GM19467 (cell line): ENCODE measurements around the gene MALSU1.

ENCODE experiments used
- ATAC-seq: cut with Tn5 transposase; IDR thresholded peaks from one replicate; pipeline ENCODE4 v1.9.1; 2021; ENCODE audit warnings: mild to moderate bottlenecking, moderate library complexity; ENCODE audit not compliant: unreplicated experiment

The MALSU1 gene

GRCh38 chr7:23335136-23335535 lies 36.0 kb downstream of the MALSU1 start:
- no peak for ATAC-seq

- no peak for ATAC-seq
These were observed 36.5 kb downstream of the MALSU1 start for GRCh38 chr7:23335621-23336020.

GRCh38 chr7:23336086-23336485 lies 36.9 kb downstream of the MALSU1 start:
- no peak for ATAC-seq

- no peak for ATAC-seq
These were observed 37.7 kb downstream of the MALSU1 start for GRCh38 chr7:23336799-23337283.

- no peak for ATAC-seq
These were observed 38.2 kb downstream of the MALSU1 start for GRCh38 chr7:23337374-23337773.

- no peak for ATAC-seq
These were observed 39.3 kb downstream of the MALSU1 start for GRCh38 chr7:23338439-23338838.

- ATAC-seq: no peak
These were observed 39.7 kb downstream of the MALSU1 start for GRCh38 chr7:23338863-23339262.

- ATAC-seq: no peak
These were observed 42.9 kb downstream of the MALSU1 start for GRCh38 chr7:23341846-23342598.

- ATAC-seq: no peak
These were observed 44.0 kb downstream of the MALSU1 start for GRCh38 chr7:23343102-23343501.

- no peak for ATAC-seq
These were observed 44.8 kb downstream of the MALSU1 start for GRCh38 chr7:23343806-23344475.

- ATAC-seq: no peak
These were observed 46.5 kb downstream of the MALSU1 start for GRCh38 chr7:23345601-23346000.

- no peak for ATAC-seq
These were observed 47.2 kb downstream of the MALSU1 start for GRCh38 chr7:23346316-23346715.

- ATAC-seq: no peak
These were observed 48.0 kb downstream of the MALSU1 start for GRCh38 chr7:23347033-23347681.

GRCh38 chr7:23347682-23348180 lies 48.6 kb downstream of the MALSU1 start:
- ATAC-seq: no peak

- ATAC-seq: no peak
These were observed 50.5 kb downstream of the MALSU1 start for GRCh38 chr7:23349484-23350157.

- no peak for ATAC-seq
These were observed 51.3 kb downstream of the MALSU1 start for GRCh38 chr7:23350466-23350865.

- no peak for ATAC-seq
These were observed 54.0 kb downstream of the MALSU1 start for GRCh38 chr7:23353172-23353571.

GRCh38 chr7:23356168-23356567 lies 57.0 kb downstream of the MALSU1 start:
- ATAC-seq: no peak

- no peak for ATAC-seq
These were observed 57.6 kb downstream of the MALSU1 start for GRCh38 chr7:23356726-23357125.

- ATAC-seq: no peak
These were observed 58.3 kb downstream of the MALSU1 start for GRCh38 chr7:23357190-23358093.
